ENCODE measurements around the gene MGAM2. TPM values are rescaled to one million over a fixed set of nuclear protein-coding genes. Genes with fewer than 3 reads are reported as not detected.

MGAM2 gene
- total RNA-seq, 6 experiments from 2014 or later = 0.09 to 4.4 (median 0.25) TPM

GRCh38 chr7:142083605-142084004 is 27.9 kb upstream of the MGAM2 start:
- TF ChIP-seq CTCF (IDR thresholded peaks at IDR 0.05) (no peak), POLR2A (IDR thresholded peaks at IDR 0.05) (no peak)
- no CpG with 5 or more reads among the region's 1 CpG for WGBS (ENCODE audit: insufficient coverage, low coverage, low lambda C conversion rate, missing lambda C conversion rate)
- Histone ChIP-seq H3K27ac (no peak overlapping the region), H3K36me3 (no peaks in the 10 kb centered on the region), H3K4me1 (peaks cover 0 to 12% (median 3%) of the 10 kb centered on the region in 4 donors), H3K27me3 (no peaks in the 10 kb centered on the region), H3K9me3 (no peaks in the 10 kb centered on the region), H3K4me3 (no peak overlapping the region)
- ATAC-seq = no peak
- no peak for DNase-seq
- intact Hi-C loops (cut with DNase I) = no loop called here

GRCh38 chr7:142085428-142085827 is 26.1 kb upstream of the MGAM2 start:
- H3K27me3 ChIP-seq = no peaks in the 10 kb centered on the region
- no peak overlapping the region for H3K4me3 ChIP-seq
- no peak for DNase-seq
- no peak for TF ChIP-seq CTCF (IDR thresholded peaks at IDR 0.05)
- no peak for TF ChIP-seq POLR2A (IDR thresholded peaks at IDR 0.05)
- H3K9me3 ChIP-seq = no peaks in the 10 kb centered on the region
- H3K4me1 ChIP-seq = peaks cover 0 to 12% (median 3%) of the 10 kb centered on the region in 4 donors
- intact Hi-C loops (cut with DNase I) = no loop called here
- WGBS (ENCODE audit: insufficient coverage, low coverage, low lambda C conversion rate, missing lambda C conversion rate) = 66% methylated on average over 3 of the region's 4 CpGs
- H3K36me3 ChIP-seq = no peaks in the 10 kb centered on the region
- H3K27ac ChIP-seq = no peak overlapping the region
- ATAC-seq = no peak

GRCh38 chr7:142088022-142088714 is 23.4 kb upstream of the MGAM2 start:
- no peak for TF ChIP-seq POLR2A (IDR thresholded peaks at IDR 0.05)
- no peak for TF ChIP-seq CTCF (IDR thresholded peaks at IDR 0.05)
- no peaks in the 10 kb centered on the region for H3K36me3 ChIP-seq
- H3K27ac ChIP-seq = peak overlapping the region in 2 of 3 donors; percentile 44 to 52
- WGBS (ENCODE audit: insufficient coverage, low coverage, low lambda C conversion rate, missing lambda C conversion rate) = 42% methylated on average over 3 of the region's 4 CpGs
- peaks cover 0 to 12% (median 3%) of the 10 kb centered on the region in 4 donors for H3K4me1 ChIP-seq
- no peaks in the 10 kb centered on the region for H3K9me3 ChIP-seq
- DNase-seq (peak; percentile 40 to 82 (median 79)), ATAC-seq (peak; percentile 96 to 99 (median 98))
- no peak overlapping the region for H3K4me3 ChIP-seq
- no peaks in the 10 kb centered on the region for H3K27me3 ChIP-seq
- intact Hi-C loops (cut with DNase I) = no loop called here

- no peak overlapping the region for H3K4me3 ChIP-seq
- no peak for DNase-seq
- H3K27me3 ChIP-seq = no peaks in the 10 kb centered on the region
- no peaks in the 10 kb centered on the region for H3K36me3 ChIP-seq
- peak; percentile 33 to 72 (median 62) for ATAC-seq
- TF ChIP-seq CTCF (IDR thresholded peaks at IDR 0.05) (peak in 3 of 4 donors; percentile 20 to 54 (median 48)), POLR2A (IDR thresholded peaks at IDR 0.05) (no peak)
- no peaks in the 10 kb centered on the region for H3K9me3 ChIP-seq
- intact Hi-C loops (cut with DNase I) = no loop called here
- no peak overlapping the region for H3K27ac ChIP-seq
- WGBS (ENCODE audit: insufficient coverage, low coverage, low lambda C conversion rate, missing lambda C conversion rate) = 48% methylated on average over 2 of the region's 2 CpGs
- H3K4me1 ChIP-seq = peaks cover 0 to 12% (median 3%) of the 10 kb centered on the region in 4 donors
Measured at GRCh38 chr7:142089035-142089434, 22.5 kb upstream of the MGAM2 start.
